Adrenal gland (tissue), 12 donors: ENCODE data around the gene SMCR8. TPM values are rescaled to one million over a fixed set of nuclear protein-coding genes. Genes with fewer than 3 reads are reported as not detected.

Experiments used
- DNase-seq, 7 donors: peaks; one replicate each; pipeline ENCODE4 v3.0.0-alpha.2; 2019 to 2020
- H3K27ac ChIP-seq, 5 donors: fragments of 200-600 bp; sonication (generic) in 4 of 5; 1 replicate in 3 of 5; 2 replicates in 2 of 5; pipeline versions ENCODE4 v1.5.1 to v1.8.0; 2016 to 2020; ENCODE audit warnings: mild to moderate bottlenecking in 1 of 5
- H3K27me3 ChIP-seq: fragments of 200-600 bp; 2 replicates; pipeline ENCODE4 v1.8.0; 2021
- H3K36me3 ChIP-seq, 2 donors: fragments of 200-600 bp; replicated peaks in 1 of 2; 1 replicate in 1 of 2; 2 replicates in 1 of 2; pipeline versions ENCODE4 v1.5.1 to v1.8.0; 2018 to 2022
- H3K4me1 ChIP-seq, 2 donors: fragments of 200-600 bp; replicated peaks in 1 of 2; 1 replicate in 1 of 2; 2 replicates in 1 of 2; pipeline versions ENCODE4 v1.5.1 to v1.8.0; 2018 to 2021
- H3K4me3 ChIP-seq, 4 donors: fragments of 200-600 bp; sonication (generic) in 3 of 4; one replicate each; pipeline ENCODE4 v1.5.1; 2016 to 2018
- H3K9me3 ChIP-seq, 3 donors: fragments of 200-600 bp; sonication (generic) in 1 of 3; replicated peaks in 1 of 3; 1 replicate in 2 of 3; 2 replicates in 1 of 3; pipeline versions ENCODE4 v1.5.1 to v1.8.0; 2016 to 2021
- POLR2A ChIP-seq, 2 donors: fragments of 450-650 bp; IDR thresholded peaks; one replicate each; pipeline ENCODE4 v1.6.1; 2017; ENCODE audit warnings: antibody characterized with exemption in 2 of 2, mild to moderate bottlenecking in 2 of 2, moderate library complexity in 1 of 2
- WGBS, 4 donors: extraction: QIAGEN DNeasy Blood & Tissue Kit in 2 of 4; methylation state at CpG; one replicate each; pipeline versions ENCODE4 v1.1.5 to v1.1.7; 2013 to 2017; 5-methylcytosine and 5-hydroxymethylcytosine counted together
- intact Hi-C, 2 donors: fragments of 100-400 bp; cut with DNase I; formaldehyde crosslinking; loops; one replicate each; pipeline versions ENCODE4 v1.14.1 to v1.15.0; 2022 to 2023
- polyA plus RNA-seq, 3 donors: library from polyadenylated mRNA; stranded (reverse); fragments of 200-250 nt in 2 of 3; fragments of 350-450 nt in 1 of 3; fragmentation: Illumina TruSeq in 1 of 3; extraction: RNeasy Lipid Tissue Mini Kit (QIAGEN cat#74804) in 1 of 3; gene quantifications; one replicate each; pipeline ENCODE4 v1.2.3, GENCODE V29; 2013 to 2014
- total RNA-seq, 9 donors: library from RNA; depleted of rRNA in 4 of 9; stranded (reverse); fragments of >200 nt in 4 of 9; fragments of 120-200 nt in 1 of 9; fragmentation: NEBNext Ultra II Directional in 1 of 9; extraction: Animal tissue kit (Norgen Biotek cat#: 25700) in 1 of 9; gene quantifications; one replicate each; pipeline versions ENCODE4 v1.1.0 to v1.2.4, GENCODE V29; 2013 to 2023
- TF ChIP-seq, protein P1 (sequence below), 6 experiments: fragments of 450-650 bp in 4 of 6; fragments of 200-600 bp in 2 of 6; sonication (generic) in 1 of 6; IDR thresholded peaks; 1 replicate in 5 of 6; 2 replicates in 1 of 6; pipeline versions ENCODE4 v1.5.1 to v1.8.0; 2016 to 2021; ENCODE audit warnings: antibody characterized with exemption in 6 of 6, mild to moderate bottlenecking in 2 of 6, moderate library complexity in 1 of 6
- donor health status: healthy with polysubstance abuse.
- donor health status: Bipolar disorder and iron deficiency.
- donor health status: DM: yes; HTN: yes; CAD: no.
- donor health status: DM: no; HTN: no; CAD: no.
- donor health status: DM: no; HTN: no; CAD: no.
- donor health status: DM: yes; HTN: yes; CAD: no.

Gene SMCR8
- total and polyA plus RNA-seq, 12 donors = 1.7 to 21.4 (median 16.9) TPM

DNA sequence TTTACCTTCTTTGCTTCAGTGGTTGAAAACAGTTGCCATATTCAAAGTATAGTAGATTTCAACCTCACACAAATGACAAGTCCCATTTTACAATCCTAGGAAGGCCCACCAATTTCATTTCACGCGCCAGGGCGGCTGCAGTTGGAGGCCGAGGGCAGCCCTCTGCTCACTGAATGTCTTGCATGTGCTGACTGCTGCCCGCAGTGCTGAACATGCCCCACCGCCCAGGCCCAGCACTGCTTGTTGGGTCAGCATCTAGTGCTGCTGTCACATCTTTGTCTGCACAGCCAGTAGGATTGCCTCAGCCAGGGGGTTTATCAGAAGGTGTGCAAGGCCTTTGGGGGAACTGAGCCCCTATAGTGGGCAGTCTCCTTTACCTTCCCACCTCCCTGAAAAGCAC, 11.5 kb downstream of the SMCR8 start:
- Histone ChIP-seq H3K27ac (no peak overlapping the region), H3K4me3 (no peak overlapping the region), H3K4me1 (peaks cover 0 to 14% of the 10 kb centered on the region in 2 donors), H3K9me3 (no peaks in the 10 kb centered on the region), H3K36me3 (peaks cover 0 to 59% of the 10 kb centered on the region in 2 donors), H3K27me3 (no peaks in the 10 kb centered on the region)
- no peak for DNase-seq
- 91 to 98% (median 94%) methylated on average over 6 of the region's 6 CpGs for WGBS, 4 donors
- no peak for TF ChIP-seq POLR2A (IDR thresholded peaks at IDR 0.05)
- TF ChIP-seq, protein P1, sequence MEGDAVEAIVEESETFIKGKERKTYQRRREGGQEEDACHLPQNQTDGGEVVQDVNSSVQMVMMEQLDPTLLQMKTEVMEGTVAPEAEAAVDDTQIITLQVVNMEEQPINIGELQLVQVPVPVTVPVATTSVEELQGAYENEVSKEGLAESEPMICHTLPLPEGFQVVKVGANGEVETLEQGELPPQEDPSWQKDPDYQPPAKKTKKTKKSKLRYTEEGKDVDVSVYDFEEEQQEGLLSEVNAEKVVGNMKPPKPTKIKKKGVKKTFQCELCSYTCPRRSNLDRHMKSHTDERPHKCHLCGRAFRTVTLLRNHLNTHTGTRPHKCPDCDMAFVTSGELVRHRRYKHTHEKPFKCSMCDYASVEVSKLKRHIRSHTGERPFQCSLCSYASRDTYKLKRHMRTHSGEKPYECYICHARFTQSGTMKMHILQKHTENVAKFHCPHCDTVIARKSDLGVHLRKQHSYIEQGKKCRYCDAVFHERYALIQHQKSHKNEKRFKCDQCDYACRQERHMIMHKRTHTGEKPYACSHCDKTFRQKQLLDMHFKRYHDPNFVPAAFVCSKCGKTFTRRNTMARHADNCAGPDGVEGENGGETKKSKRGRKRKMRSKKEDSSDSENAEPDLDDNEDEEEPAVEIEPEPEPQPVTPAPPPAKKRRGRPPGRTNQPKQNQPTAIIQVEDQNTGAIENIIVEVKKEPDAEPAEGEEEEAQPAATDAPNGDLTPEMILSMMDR (IDR thresholded peaks at IDR 0.05) = no peak
- intact Hi-C loops = no loop called here

DNA sequence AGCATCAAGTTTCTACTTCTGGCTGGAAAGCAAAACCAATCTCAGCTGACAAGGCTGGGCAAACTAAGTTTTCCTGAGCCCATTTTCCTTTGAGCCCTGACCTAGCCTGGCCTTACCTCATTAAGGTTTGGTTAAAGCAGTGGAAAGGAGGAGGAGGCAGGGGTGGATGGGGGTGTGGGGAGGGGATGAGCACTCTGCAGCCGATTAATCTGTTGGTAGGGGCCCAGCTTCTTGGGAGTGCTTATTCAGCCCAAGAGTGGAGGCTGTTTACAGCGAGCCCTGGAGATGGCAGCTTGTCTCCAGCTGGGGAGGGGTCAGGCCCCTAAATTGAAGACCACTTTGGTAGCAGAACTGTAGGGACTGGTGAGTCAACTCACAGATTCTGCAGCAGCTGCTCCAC, 12.0 kb downstream of the SMCR8 start:
- Histone ChIP-seq H3K27me3 (no peaks in the 10 kb centered on the region), H3K36me3 (peaks cover 0 to 59% of the 10 kb centered on the region in 2 donors), H3K9me3 (no peaks in the 10 kb centered on the region), H3K4me1 (peaks cover 0 to 14% of the 10 kb centered on the region in 2 donors), H3K4me3 (no peak overlapping the region), H3K27ac (no peak overlapping the region)
- WGBS, 4 donors = 42 to 95% (median 81%) methylated on average over 1 to 2 of the region's 2 CpGs
- TF ChIP-seq, protein P1 (IDR thresholded peaks at IDR 0.05) = no peak
- no peak for TF ChIP-seq POLR2A (IDR thresholded peaks at IDR 0.05)
- DNase-seq = no peak
- intact Hi-C loops = no loop called here

DNA sequence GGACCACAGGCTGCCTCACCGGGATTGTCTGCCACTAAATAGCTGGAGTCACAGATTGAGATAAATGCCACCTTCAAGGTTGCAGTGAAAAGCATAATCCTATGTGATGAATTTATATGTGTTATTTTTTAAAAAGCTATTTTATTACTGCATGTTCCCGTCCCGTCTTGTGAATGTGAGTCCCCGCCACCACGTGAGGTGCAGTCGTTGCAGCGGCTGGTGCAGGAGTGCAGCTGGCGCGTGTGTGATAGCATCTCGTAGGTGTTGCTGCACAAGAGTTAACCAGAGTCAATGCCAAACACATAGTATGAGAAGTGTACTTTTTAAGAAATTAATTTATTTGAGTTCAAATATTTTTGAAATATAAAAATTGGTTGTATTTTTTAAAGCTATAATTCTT, 12.5 kb downstream of the SMCR8 start:
- peaks cover 0 to 57% of the 10 kb centered on the region in 2 donors for H3K36me3 ChIP-seq

DNA sequence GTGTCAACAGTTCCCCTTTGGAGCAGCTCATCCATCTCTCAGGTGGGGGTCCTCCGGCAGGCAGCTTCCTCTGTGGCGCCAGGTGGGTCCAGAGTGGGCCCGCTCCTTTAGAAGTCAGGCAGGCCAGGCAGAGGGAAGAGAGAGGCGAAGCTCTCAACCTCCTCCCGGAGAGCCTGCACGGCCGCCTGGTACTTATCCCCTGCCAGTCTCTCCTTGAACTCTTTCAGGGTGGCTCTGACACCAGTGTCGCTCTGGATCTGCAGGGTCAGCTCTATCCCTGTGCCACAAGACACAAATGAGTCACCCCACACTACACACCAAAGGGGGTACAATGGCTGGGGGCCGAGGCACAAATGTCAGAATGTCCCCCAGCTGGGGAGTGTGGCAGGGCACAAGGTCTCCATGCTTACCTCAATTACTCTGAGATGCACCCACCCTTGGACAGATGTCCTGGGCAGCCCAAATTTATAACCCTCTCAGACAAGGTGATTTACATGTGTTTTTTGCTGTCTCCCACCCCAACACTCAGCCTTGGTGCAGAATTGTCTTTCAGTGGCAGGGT, 13.6 kb downstream of the SMCR8 start:
- no peak overlapping the region for H3K4me3 ChIP-seq
- TF ChIP-seq, protein P1 (IDR thresholded peaks at IDR 0.05) = no peak
- no peak for TF ChIP-seq POLR2A (IDR thresholded peaks at IDR 0.05)
- no peaks in the 10 kb centered on the region for H3K27me3 ChIP-seq
- DNase-seq = no peak
- H3K9me3 ChIP-seq = no peaks in the 10 kb centered on the region
- H3K4me1 ChIP-seq = peaks cover 0 to 8% of the 10 kb centered on the region in 2 donors
- WGBS, 4 donors = 72 to 80% (median 75%) methylated on average over 5 to 9 of the region's 9 CpGs
- peaks cover 0 to 46% of the 10 kb centered on the region in 2 donors for H3K36me3 ChIP-seq
- intact Hi-C loops = no loop called here
- no peak overlapping the region for H3K27ac ChIP-seq

More for the DNA sequence above, 12.5 kb downstream of the SMCR8 start:
- intact Hi-C loops = no loop called here
- TF ChIP-seq POLR2A (IDR thresholded peaks at IDR 0.05) = no peak
- TF ChIP-seq, protein P1 (IDR thresholded peaks at IDR 0.05) = no peak
- no peak for DNase-seq
- WGBS, 4 donors = 90 to 95% (median 92%) methylated on average over 10 of the region's 10 CpGs
- Histone ChIP-seq H3K27ac (no peak overlapping the region), H3K9me3 (no peaks in the 10 kb centered on the region), H3K4me3 (no peak overlapping the region), H3K27me3 (no peaks in the 10 kb centered on the region), H3K4me1 (peaks cover 0 to 11% of the 10 kb centered on the region in 2 donors)
